GM19328 (cell line): ENCODE data around the gene GRAMD4.

Source experiments
- ATAC-seq: cut with Tn5 transposase; IDR thresholded peaks from one replicate; pipeline ENCODE4 v1.9.1; 2021; ENCODE audit warnings: mild to moderate bottlenecking, moderate library complexity; ENCODE audit not compliant: unreplicated experiment

The GRAMD4 gene

DNA sequence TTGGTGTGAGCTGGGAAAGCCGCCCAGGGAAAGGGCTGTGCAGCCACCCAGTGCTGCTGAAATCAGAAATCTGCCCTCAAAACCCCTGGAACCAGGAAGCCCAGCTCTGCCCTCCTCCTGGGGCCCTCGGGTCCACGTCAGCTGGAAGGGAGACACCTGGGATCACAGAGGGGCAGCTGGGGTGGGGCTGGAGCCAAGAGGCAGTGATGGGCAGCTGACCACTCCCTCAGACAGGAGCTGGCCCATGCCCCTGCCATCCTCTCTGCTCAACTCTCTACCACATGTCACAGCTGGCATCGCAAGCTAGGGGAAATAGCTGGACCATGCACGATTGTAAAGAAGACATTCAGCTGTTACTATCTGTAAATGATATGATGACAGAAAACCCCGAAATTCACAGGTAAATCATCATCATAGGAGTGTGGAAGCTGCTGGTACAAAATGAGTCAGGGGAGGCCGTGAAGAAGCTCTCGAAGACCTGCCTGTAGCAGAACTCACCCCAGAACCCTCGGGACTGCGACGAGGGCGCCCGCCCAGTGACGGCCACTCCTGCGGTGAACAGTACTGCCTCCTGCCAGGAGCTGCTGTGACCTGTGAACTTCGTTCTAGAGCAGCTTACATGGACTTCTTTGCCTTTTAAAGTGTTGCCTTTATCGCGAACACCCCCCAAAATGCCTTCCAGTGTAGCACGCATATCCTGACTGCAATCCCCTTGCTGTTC lies 62.0 kb downstream of the GRAMD4 start:
- ATAC-seq = no peak

DNA sequence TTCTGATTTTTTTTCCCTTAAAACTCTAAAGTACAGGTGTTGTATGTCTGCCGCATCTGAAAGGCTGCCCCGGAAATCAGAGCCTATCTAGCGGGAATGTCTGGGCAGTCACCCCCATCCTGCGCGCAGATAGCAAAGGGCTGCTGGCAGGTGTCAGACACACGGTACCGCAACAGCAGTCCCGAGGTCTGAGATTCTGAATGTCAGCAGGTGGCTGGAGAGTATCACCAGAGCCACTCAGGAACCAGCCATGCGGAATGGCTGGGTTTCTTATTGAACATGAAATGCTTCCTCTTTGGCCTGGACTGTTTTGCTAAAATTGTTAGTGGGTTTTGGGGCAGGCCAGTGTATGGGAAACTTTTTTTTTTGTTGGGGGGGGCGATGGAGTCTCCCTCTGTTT lies 64.5 kb downstream of the GRAMD4 start:
- ATAC-seq = no peak

DNA sequence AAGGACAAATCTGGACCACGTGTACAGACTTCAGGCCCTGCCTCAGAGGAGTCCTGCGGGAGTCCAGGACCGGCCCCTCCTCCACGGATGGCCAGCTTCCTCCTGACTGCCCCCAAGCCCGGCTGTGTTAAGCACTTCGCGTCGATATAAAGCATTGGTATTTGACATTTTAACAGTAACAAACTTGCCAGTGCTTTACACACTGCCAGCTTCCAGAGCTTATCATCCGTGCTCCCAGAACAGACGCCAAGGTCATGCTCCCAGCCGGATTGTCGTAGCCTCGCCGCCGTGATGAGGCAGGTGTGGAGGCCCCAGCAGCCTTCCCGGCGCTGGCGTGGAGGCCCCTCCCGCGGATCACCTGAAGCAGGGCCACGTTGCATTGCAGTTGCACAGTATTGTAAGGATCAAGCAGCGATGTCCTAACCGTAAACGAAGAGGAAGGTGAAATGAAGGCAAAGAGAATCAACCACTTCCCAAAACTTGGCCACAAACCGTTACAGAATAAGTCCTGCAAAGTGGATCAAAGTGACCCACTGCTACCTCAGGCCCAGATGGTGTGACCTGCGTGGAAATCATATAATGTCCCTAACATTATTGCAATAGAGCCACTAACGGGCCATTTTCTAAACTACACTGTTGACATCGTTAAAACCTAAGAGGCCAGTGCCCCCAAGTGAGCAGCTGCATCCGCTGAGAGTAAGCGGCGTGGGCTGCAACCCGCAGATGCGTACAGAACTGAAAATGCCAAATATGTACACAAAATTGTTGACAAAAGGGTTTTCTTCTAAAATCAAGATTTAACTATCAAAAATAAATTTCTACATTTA lies 66.2 kb downstream of the GRAMD4 start:
- no peak for ATAC-seq

DNA sequence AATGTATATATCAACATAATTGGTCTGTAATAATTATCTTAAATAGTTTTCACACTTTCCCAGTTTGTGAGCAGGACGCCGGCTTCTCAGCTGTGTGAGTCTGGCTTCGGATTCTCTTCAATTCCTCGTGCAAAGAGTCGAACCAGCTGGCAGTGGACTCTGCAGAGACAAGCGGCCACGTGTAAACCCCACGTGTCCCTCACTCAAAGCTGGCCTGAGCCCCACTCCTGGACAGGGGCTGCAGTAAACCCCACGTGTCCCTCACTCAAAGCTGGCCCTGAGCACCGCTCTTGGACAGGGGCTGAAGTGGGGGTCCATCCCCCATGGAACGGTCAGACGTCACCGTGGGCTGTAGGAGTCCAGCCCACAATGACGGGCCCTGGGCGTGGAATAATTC lies 66.9 kb downstream of the GRAMD4 start:
- no peak for ATAC-seq

DNA sequence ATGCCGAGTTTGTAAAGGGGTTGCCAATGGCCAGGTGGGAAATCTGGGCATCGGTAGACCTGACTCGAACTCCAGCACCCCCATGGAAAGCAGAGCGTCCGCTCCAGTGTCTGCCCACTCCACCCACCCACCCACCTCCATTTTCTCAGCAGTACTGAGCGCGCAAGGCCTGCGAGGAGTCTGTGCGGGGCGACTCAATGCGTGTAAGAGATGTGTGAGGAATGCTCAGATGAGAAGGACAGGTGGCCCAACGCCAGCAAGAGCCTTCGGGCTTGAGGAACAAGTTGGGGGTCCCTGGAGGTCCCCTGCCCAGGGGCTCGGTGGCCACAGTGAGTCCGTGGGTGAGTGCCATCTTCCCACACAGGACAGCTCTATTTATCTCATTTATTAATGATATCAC lies 67.3 kb downstream of the GRAMD4 start:
- no peak for ATAC-seq

DNA sequence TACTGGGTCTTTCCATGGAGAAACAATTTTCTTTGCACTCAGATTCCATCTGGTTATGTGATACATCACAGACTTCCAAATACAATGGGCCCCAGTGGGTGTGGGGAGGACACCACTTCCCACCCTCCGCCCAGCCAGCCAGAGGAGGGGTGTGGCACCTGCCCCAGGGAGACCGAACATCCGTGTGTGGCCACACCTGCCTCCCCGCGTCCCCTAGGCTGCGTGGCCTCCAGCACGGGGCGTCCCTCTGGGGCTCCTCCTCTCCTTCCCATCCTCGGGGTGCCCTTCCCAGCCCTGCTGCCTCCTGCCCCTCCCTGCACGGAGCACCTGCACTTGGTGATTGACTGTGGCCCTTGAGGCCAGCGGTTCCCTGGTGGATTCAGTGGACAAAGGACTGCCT lies 68.8 kb downstream of the GRAMD4 start:
- ATAC-seq = no peak

DNA sequence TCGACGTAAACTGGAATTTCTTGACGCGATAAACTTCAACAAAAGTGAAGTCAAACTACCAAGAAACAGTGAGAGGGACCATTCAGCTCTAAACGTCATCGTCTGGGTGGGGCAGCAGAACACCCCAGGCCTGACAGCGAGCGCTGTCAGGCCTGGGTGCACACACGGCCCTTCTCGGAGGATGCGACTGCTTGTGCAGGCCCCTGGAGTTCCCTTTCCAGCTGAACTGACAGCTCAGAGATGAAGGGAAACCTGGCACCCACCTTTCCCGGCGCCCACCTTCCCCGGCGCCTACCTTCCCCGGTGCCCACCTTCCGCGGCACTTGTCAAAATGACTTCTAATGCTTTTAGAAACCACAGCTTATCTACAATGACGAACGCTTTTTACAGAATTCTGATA lies 70.0 kb downstream of the GRAMD4 start:
- no peak for ATAC-seq

DNA sequence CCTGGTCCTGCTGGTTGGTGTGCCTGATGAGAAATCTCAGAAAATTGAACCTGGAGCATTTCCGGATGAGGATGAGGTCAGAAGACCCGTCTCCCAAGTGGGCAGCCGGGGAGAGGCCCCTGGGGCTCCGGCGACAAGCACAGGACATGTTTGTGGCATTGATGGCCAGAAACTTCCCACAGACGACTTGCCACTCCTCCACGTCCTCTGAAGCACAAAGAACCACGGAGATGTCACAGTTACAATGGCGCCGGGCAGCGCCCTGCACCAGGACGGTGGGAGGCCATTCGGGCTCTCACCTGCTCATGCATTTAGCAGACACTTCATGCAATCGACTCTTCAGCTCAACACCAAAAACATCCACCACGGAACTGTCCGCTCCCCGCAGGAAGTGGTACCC lies 71.4 kb downstream of the GRAMD4 start:
- ATAC-seq = no peak

DNA sequence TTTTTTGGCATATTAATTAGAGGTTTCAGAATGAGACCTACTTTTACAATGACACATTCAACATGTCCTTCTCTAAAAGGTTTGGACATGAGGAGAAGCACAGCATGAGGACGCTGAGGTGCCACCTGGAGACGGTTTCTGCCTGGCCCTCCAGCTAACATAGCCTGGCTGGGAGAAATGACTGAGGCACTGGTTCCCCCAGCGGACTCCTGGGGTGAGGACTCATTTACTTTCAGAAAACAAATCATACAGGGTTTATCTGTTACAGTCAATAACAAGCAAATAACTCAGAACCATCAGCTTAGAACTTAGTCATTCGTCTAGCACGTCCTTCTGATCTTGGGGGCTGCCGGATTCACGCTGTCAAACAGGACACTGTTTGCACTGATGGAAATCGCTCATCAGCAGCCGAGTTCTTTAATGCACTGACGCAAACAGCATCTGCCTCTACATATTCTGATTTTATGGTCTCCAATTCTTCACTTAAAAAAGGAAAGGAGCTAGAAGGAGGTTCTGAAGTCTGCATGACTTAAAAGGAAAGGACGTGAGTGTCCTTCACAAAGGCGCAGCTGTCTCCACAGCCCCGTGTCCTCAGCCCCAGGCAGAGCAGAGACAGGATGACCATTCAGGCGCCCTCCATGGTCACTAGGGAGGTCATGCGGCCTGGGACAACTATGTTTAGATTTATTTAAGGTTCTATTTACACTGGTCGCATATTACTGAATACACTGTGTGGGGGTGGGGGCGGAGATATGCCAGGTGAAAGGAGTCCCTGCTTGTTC lies 73.6 kb downstream of the GRAMD4 start:
- no peak for ATAC-seq

DNA sequence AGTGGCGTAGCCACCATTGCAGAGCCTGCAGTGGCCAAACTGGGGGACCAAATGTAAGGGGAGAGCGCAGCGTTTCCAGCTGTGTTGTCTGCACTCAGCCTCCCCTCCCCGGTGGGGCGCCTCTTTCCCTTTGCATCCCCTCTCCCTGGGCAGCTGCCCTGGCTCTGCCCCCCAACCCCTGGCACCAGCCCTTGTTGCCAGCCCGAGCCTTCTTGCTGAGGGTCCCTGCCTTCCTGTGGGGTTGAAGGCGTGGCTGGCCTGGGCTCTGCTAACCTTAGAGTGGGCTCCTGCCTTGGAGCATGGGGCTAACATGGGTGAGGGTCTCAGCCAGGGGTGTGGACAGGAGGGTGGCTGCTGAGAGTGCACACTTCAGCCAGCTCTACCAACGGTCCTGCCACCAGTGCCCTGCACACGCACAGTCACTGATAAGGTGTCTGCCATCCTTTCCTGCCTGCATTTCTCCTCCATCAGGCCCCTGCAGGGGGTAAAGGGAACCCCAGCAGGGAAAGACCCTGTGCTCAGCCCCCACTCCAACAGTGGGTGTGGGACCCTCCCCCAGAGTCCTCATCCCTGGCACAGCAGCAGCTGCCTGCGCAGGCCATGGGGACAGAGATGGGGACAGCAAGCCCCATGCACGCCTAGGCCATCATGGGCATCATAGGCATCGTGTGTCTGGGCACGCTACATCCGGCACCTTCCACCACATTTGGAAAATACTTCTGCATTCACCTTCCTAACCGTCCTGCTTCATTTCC lies 74.4 kb downstream of the GRAMD4 start:
- no peak for ATAC-seq

DNA sequence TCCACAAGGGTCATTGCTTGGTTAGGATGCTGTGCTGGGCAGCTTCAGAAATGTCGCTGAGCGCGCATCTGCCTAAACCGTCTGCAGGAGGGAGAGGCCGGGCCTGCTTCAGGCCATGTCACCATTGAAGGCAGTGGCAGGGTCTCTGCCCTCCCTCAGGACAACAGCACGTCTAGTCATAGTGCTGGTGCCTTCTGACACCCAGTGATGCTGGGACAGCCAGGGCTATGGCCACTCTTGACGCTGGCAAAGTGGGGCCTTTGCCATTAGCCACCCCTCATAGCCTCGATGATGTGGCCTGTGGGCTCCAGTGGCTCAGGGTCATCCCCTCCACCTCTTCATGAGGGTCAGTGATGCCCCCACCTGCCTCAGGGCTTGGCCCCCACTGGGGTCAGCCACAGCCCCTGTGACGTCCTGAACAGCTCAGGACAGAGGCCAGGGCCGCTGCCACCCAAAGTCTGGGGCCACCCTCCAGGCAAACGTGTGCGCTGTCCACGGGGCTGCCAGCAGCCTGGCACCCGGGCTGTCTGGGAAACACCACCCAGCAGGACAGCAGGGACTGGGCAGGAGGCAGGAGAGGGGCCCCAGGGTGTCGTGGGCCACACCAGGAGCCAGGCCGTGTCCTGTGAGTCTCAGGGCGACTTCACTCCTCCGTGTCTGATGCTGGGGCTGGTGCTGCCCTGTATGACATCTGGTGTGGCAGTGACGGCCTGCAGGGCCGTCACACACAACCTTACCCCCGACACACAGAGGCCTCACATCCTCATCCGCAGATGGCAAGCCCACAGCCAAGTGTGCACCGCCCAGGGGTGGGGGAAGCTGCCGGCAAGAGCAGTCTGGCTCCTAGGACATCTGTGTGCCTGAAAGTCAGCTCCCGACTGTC lies 75.4 kb downstream of the GRAMD4 start:
- ATAC-seq = no peak

DNA sequence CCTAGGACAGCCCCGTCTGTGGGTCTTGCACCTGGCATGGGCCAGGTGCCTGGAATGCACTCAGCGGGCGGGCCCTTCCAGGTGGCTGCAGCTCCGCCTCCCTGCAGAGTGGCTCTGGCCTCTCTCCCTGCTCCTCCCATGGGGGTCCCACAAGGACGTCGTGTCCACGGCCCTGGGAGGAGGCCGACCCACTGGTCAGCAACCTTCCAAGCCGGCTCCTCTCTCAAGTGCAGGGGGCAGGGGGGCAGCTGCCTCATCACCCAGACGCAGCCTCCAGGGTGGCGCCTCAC lies 76.0 kb downstream of the GRAMD4 start:
- ATAC-seq = no peak

DNA sequence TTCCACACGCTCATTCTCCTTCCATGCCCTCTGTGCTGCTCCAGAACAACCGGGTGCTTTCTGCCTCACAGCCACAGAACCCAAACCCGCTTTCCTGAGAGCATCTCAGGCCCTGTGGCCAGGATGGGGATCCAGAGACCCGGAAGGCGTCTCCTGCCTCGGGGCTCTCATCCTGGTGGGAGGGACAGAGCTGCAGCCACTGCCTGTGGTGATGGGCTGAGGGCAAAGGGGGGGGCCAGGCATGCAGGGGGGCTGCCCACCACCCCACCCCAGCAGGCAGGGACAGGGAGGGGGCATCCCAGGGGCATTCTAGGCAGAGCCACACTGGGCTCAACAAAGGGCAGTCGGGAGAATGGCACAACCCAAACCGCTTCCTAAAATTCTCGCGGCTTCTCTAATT lies 76.4 kb downstream of the GRAMD4 start:
- no peak for ATAC-seq

DNA sequence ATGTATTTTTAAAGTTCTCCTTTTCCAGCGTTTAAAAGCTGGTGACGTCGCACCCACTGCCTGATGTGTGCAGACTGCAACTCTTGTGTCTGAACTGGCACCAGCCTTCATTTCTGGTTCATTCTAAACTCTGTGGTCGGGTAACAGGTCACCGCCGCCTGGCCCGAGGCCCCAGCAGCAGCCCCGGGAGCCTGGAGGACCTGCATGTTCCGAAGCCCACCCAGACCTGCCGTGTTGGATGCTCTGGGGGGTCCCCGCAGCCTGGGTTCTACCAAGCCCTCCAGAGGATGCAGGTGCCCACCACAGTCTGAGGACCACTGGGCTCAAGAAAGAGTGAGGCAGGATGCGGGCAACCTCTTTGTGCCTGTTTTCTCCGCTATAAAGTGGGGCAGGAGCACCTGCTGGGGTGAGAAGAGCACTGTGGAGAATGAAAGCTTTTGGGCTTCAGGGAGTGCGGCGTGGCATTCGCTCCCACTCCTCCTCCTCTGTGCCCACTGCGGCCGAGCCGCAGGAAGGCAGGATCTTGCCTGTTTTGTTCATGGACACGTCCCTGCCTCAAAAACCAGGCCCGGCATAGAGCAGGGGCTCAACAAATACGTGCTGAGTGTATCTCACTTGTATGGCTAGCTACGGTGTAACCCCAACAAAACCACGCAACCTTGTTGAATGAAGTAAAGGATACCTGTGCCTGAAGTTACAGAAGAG lies 77.8 kb downstream of the GRAMD4 start:
- no peak for ATAC-seq

DNA sequence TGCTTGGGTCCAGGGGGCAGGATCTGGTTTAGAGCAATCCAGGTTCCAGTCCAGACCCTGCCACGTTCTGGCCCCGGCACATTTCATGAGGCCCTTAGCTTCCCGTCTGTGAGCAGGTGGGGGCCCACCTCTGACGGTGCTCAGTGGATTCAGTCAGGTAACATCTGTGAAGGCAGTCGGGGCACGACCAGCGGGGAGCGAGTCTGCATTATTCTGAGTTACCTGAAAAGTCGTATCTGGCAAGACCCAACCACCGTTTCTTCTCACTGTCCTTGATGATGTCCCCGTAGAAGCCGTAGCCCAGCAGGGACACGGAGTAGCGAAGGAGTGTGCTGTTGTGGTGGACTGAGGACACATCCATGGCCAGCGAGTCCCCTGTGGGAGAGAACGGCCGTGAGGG lies 78.9 kb downstream of the GRAMD4 start:
- ATAC-seq = no peak

DNA sequence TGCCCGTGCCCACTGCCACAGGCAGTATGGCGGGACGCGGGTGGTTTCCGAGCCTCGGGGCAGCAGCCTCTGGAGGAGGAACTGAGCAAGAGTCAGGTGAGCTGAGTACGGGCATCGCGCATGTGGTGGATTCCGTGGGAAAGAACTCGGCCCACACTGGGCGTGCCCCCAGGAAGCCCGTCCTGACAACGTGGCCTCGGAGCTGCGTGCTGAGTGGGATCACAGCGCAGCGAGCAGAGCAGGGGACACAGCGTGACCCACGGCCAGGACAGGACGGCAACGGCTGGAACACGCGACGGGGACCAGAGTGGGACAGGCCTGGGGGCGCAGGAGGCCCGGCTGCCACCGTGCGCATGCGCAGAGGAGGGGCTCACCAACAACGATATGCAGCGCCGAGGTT lies 81.1 kb downstream of the GRAMD4 start:
- no peak for ATAC-seq

DNA sequence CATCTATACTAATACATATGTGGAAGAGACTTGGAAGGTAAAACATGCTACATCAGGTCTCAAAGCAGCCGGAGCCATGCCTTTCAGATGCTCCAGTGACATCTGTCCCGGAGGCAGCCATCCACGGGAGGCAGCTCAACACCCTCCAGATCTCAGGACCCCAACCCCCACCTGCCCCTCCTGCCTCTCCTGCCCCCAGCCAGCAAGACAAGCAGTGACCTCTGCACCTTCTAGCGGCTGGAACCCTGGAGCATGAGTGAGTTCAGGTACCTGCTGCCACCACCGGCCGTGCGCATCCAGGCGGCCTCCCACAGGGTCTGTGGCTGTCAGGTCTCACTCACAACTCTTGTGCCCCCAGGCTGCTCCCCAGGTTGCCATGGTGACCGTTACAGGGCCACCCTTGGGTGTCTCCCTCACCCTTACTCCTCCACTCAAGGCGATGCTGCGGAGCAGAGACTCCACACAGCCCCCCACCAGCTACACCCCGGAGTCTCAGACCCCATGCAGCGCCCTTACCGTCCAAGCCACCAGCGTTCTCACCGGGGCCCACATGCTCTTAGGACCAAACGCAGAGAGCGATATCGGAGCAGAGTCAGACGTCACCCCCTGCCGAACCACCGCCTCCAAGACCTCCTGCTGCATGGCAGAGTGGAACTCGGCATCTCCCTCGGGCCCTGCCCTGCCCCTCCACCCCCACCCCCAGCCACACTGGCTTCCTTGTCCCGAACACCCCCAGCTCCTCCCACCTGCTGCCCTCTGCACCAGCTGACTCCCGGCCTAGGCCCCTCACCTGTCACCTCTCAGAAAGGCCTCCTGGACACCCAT lies 83.2 kb downstream of the GRAMD4 start:
- ATAC-seq = no peak

DNA sequence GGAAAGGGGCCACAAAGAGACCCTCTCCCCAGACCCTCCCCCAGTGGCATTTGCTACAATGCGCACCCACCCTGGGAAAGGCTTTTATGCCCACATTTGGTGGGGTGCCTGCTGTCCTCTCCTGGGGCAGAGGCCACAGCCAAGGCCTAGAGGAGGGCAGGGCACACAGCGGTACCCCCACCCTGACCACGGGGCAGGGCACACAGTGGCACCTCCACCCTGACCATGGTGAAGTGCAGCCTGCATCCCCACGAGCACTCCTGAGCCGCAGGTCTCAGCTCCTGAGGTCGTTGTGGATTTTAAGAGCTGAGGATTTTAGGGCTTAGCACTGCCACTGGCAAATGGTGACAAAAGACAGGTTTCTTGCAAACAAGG lies 83.8 kb downstream of the GRAMD4 start:
- ATAC-seq = no peak

DNA sequence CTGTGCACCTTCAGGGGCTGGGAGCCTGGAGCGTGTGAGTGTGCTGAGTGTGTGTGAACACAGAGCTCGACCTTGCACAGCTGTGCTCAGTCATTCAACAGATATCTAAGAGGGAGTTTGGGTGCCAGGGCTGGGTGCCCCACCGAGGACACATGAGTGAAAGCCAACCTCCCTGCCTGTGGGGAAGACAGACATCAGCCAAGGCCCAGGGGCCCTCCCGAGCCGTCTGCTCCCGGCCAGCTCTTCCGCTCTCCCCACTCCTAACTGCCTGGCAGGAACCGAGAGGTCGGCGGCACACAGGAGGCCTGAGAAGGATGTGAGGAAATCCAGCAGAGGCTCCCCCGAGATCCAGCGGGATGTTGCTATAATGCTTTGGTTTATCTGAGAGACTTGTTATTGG lies 85.9 kb downstream of the GRAMD4 start:
- ATAC-seq = no peak
